CD4-positive, alpha-beta T cell treated with Interleukin-15 for 4 hours (primary cell): Measurements from ENCODE around the gene MTPN.
A peak's percentile ranks its signal among the peaks of the same experiment; 100 is the strongest.

ENCODE experiments used
- DNase-seq: peaks from one replicate; pipeline ENCODE4 v3.0.0-alpha.2; 2020; ENCODE audit warnings: low spot score

MTPN gene

DNA sequence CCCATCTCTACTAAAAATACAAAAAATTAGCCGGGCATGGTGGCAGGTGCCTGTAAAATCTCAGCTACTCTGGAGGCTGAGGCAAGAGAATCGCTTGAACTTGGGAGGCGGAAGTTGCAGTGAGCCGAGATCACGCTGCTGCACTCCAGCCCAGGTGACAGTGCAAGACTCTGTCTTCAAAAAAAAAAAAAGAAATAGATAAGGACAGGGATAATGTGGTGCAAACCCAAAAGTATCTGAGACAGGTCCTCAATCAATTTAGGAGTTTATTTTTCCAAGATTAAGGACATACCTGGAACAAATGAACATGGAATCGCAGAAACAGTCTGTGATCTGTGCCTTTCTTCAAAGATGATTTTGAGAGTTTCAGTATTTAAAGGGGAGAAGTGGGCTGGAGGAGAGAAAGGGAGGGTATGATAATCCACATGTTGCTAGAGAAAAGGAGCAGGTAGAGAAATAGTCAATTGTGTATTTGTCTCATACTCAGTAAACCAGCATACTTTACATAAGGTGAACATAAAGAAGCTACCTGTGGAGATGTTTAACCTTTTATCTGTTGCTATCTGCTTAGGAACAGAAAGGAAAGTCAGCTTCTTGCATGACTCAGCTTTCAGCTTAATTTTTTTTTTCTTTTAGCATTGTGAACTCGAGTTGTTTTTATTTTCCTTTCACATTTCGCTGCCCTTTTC lies 4.9 kb upstream of the MTPN start:
- no peak for DNase-seq

- DNase-seq = peak; percentile 86
Measured at GRCh38 chr7:135980665-135981180, 3.6 kb upstream of the MTPN start.

DNA sequence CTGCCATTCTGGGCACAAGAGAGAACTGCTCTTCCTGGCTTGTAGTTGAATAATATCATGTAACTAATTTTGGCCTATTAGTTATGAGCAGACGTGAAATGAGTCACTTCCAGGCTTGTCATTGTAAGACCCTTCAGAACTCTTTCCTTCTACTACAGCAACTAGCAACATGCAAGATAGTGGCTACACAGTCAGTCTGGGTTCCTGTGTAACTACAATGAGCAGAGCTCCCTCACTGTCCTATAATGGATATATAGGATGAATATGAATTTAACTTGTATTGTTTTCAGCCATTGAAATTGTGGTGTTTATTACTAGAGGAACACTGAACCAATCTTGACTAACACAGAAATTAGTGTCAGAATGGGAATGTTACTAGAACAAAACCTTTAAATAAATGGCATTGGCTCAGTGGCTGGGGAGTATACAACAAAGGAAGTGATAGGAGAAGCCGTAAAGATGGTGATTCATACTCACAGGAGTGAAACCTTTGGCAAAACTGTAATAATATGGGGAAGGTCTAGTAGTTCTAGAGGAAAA lies 2.9 kb upstream of the MTPN start:
- no peak for DNase-seq

DNA sequence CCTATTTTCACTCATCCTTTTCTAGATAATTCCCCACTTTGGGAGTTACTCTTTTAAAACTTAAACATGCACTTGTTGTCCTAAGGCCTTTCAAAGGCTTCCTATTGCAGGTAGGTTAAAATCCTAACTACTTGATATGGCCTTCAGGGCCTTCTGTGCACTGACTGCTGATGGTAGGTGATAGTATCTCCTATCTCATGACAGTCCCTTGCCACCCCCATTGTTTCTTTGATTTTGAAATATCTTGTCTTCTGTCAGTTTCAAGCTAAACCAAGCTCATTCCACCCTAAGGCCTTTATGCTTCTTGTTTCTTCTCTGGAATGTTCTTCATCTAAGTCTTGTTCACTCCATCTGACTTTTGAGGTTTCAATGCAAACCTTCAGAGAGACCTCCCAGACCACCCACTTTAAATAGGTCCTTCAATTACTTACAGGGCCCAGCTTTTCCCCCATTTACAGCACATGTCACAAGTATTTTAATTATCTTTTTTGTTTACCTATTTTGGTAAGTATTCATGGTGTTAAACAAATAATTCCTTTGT lies 2.4 kb upstream of the MTPN start:
- no peak for DNase-seq

GRCh38 chr7:135978624-135979023 lies 1.5 kb upstream of the MTPN start:
- no peak for DNase-seq

DNA sequence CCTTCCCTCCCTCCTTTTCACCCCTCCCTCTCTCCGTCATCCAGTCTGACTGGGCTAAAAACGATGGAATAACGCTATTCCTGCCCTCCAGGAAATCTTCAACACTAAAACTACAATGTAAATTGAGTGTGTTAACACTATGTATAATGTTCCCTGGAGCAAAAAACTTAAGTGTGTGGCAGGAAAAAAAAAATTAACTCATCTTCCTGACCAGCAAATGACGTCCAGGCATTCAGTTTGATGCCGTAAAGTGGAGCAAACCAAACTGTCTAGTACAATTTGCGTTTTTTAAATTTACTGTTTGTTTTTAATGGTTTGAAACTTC lies 545 bp upstream of the MTPN start:
- no peak for DNase-seq

- peak; percentile 35 for DNase-seq
Measured at GRCh38 chr7:135976312-135977006, 700 bp downstream of the MTPN start.

- DNase-seq = no peak
Measured at GRCh38 chr7:135975166-135975565, 2.0 kb downstream of the MTPN start.

DNA sequence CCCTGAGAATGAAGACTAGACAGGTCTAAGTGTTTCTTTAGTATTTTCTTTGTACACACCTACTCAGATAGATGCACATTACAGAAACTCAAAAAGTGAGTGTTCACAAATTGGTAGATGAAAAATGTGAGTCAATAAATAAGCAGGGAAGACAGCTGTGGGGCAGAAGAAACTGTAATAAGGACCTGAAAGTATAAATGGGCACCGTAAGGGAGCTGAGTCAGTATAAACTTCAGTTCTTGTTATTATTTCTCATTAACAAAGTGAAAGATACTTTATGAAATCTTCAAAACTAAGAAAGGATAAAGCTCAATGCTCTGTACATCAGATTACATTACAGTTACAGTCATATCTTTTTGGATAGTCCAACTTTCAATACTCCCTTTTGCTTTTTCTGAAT lies 2.5 kb downstream of the MTPN start:
- no peak for DNase-seq

GRCh38 chr7:135971366-135971725 lies 5.8 kb downstream of the MTPN start:
- no peak for DNase-seq

- DNase-seq = no peak
Measured at GRCh38 chr7:135970682-135971365, 6.3 kb downstream of the MTPN start.

DNA sequence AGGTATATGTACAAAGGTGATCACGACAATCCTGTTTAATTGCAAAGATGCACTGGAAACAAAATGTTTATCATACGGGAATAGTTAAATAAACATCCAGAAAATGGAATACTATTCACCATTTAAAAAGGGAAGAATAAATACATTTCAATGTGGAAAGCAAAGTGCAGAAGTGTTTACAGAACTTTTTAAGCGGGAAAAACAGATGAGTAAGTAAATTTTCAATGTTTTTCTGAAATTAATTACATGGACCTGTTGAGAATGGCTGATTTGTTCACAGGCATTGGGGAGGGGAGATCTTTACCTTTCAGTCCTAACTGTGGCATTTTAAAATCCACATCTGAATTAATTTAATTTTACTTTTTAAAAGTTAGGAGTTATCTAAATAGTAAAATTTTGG lies 7.1 kb downstream of the MTPN start:
- no peak for DNase-seq

DNA sequence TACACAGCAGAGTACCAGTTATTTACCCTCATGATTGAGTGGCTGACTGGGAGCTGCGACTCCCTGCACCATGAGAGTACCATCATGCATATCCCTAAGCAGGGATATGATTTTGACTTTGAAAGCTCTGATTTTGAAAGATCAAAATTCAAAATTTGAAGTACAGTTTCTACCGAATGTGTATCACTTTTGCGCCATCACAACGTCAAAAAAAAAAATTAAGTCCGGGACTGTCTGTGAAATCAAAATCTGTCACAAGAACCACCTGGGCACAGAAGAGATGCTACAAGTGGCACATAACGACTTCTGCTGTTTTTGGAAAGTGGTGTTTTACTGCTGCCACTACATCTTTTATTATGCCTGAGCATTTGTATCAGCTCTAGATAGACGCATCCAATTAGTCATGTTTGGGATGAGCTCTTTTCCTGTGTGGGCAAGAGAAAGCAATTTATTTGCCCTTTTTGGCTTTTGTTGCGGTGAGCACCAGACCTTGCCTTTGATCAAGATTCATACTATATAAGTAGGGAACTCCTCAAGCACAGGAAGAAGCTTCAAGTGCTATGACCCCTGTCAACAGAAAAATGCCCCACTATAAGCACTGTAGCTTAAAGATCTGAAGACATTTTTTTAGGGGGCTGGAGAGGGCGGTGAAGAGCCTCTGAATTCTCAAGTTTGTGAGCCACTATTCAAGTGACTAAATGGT lies 10.7 kb downstream of the MTPN start:
- no peak for DNase-seq

- no peak for DNase-seq
Measured at GRCh38 chr7:135965602-135966001, 11.6 kb downstream of the MTPN start.

- no peak for DNase-seq
Measured at GRCh38 chr7:135964791-135965190, 12.4 kb downstream of the MTPN start.

DNA sequence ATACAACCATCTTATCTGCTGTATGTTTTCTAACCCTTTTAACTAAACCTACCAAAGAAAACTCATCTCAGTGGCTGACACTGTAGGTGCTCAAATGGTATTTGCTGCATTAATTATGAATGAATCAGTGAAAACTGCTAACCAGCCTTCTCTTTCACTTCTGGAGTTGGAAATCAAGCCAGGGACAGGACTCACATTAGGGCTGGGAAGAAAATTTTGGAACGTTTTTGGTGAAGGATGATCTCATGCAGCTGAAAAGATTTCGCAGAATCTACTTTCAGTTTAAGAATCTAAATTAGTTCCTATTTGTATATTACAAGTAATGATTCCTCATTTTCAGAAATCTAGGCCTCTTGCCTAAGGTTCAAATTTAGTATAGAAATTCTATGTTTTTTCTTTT lies 12.9 kb downstream of the MTPN start:
- no peak for DNase-seq

- DNase-seq = no peak
Measured at GRCh38 chr7:135962802-135963201, 14.4 kb downstream of the MTPN start.

DNA sequence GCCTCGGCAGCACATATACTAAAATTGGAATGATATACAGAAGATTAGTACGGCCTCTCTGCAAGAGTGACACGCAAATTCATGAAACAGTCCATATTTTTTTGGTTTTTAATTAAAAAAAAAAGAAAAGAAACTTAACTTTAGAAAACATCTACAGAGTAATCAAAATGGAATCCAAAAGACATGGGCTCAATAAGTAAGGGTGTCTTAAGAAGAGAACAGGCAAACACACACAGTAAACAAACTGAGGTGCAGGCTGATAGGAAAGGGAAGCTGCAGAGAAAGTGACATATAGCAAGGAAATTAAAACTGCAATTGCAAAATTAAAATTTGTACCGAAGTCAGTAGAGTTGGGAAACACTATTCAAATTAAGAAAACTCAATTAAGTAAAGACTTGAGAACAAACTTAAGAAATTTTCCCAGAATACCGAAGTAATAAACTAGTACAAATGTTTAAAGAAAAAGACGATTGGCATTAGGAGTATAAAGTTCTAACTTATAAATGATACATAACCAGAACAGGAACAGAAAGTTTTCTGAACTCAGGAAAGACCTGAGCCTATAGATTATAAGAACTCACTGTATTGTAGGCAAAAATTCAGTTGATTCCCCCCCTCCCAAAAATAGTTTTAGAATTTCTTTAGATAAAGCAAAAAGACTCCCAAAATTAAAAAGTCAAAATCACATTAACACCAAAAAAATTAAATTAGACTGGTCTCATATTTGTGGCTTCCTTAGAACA lies 16.3 kb downstream of the MTPN start:
- DNase-seq = no peak

DNA sequence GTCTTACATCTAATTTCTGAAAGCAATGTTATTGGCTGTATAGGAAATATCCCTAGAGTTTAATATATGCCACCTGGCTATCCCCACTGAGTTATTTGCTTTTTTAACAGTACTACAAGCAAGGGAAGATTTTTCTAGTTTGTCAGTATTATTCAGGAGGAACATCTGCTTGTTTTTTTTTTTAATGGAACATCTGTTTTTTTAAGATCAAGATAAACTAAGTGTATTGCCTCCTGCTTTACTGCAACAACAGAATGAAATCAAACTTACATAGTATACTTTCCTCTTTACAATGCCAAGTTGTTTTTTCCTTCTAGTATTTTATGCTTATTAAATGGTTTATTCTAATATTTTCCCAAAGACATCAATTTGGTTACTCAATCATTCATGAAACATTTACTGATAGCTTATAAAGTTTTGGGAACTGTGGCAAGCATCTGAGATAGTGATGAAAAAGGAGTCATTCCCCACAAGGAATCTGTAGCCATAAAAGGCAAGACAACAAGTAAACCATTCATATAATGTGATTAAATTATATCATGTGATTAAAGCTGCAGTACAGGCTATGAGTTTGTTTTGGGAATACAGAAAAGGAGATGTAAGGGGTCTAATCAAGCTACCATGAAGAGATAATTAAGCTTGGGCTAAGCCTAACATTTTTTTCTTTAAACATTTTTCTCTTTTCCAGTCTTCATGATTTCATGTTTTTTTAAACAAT lies 17.4 kb downstream of the MTPN start:
- DNase-seq = no peak

DNA sequence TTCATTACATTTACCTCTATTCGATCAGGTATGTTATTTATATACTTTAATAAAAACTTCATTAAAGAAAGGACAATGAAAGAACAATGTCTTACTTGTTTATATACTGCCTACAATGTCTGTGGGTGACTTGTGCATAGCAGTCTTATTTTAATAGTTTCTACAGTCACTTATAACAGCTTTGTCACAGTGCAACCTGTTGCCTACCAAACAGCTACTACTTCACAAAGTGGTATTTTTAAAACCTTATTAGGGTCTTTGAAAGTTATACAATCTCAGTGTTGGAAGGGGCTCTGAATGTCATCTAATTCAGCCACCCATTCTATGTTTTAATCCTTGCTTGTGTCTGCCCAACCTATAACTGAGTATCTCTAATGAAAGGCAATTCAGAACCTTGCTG lies 19.0 kb downstream of the MTPN start:
- no peak for DNase-seq

DNA sequence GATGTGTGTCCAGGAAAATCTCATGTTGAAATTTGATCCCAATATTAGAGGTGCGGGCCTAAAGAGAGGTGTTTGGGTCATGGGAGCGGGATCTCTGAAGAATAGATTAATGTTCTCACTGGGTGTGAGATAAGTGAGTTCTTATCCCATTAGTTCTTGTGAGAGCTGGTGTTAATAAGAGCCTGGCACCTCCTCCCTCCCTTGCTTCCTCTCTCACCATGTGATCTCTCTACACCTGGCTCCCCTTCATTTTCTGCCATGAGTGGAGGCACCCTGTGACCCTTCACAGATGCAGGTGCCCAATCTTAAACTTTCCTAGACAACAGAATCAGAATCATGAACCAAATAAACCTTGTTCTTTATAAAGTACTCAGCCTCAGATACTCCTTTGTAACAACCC lies 19.5 kb downstream of the MTPN start:
- no peak for DNase-seq
